Ovary (tissue), 3 donors: ENCODE data around the gene CADPS2.

Experiments
- POLR2A ChIP-seq: fragments of 450-650 bp; IDR thresholded peaks from one replicate; pipeline ENCODE4 v1.6.1; 2017; ENCODE audit warnings: antibody characterized with exemption, mild to moderate bottlenecking, moderate library complexity
- TF ChIP-seq, protein P1 (sequence below), 3 donors: fragments of 450-650 bp in 2 of 3; fragments of 200-600 bp in 1 of 3; IDR thresholded peaks; one replicate each; pipeline versions ENCODE4 v1.5.1 to v1.8.0; 2016 to 2022; ENCODE audit warnings: antibody characterized with exemption in 3 of 3, mild to moderate bottlenecking in 1 of 3
- donor health status: DM: no; HTN: no; CAD: no.

DNA sequence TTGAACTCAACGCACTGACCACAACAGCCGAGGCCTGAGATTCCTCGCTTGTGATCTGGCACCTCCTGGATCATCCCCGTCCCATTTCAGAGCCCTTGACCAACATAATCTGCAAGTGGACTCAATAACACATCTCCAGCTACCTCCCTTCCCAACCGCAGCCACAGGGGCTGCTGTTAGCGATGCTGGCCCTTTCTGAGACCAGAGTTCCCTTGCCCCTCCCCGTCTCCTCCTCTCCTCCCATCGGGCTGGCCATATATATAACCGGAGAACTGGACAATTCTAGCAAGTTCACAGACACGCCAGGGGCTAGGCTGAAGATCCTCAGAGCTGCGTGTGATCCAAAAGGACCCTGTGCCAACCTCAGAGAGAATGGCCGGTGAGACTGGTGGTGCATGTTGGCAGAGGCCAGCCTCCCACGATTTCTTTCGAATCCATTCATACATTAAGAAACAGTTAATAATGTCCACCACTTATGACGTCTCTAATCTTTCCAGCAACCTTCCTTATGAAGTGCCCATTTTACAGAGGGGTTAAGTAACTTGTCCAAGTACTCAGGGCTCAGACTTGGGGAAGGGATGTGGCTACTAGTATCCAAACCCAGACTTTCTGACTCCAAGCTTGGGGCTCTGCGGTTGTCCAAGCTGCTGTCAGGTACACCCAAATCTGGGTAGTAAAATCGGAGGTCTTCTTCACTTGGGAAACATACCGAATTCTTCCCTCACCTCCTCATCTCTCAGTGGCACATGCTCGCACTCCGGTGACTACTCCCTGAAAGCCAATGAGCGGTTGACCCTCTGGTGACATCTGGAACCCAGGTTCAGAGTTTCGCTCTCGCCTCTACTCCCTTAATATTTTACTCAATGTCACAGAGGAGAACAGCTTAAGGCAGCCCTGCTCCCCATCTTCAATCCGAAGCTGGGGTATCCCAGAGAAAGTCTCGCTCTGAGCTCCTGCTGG lies 570.5 kb downstream of the CADPS2 start:
- TF ChIP-seq POLR2A = no peak
- TF ChIP-seq, protein P1, sequence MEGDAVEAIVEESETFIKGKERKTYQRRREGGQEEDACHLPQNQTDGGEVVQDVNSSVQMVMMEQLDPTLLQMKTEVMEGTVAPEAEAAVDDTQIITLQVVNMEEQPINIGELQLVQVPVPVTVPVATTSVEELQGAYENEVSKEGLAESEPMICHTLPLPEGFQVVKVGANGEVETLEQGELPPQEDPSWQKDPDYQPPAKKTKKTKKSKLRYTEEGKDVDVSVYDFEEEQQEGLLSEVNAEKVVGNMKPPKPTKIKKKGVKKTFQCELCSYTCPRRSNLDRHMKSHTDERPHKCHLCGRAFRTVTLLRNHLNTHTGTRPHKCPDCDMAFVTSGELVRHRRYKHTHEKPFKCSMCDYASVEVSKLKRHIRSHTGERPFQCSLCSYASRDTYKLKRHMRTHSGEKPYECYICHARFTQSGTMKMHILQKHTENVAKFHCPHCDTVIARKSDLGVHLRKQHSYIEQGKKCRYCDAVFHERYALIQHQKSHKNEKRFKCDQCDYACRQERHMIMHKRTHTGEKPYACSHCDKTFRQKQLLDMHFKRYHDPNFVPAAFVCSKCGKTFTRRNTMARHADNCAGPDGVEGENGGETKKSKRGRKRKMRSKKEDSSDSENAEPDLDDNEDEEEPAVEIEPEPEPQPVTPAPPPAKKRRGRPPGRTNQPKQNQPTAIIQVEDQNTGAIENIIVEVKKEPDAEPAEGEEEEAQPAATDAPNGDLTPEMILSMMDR (IDR thresholded peaks at IDR 0.05) = no peak
